Caco-2 (cell line): Measurements from ENCODE around the gene NOS3. TPM values are rescaled to one million over a fixed set of nuclear protein-coding genes. Genes with fewer than 3 reads are reported as not detected.

Experiments
- BruUV-seq: library from RNA; stranded (reverse); fragments of 400-500 nt; replicated peaks from 2 replicates; lab custom pipeline; 2021; lab: Mats Ljungman, UMichigan
- CTCF ChIA-PET: fragments of 300-600 bp; sonication (Branson Sonifier 250); formaldehyde crosslinking; loops from one replicate; lab custom pipeline; 2022; ENCODE audit warnings: antibody characterized with exemption; lab: Charles Lee
- POLR2A ChIA-PET: fragments of 300-600 bp; sonication (Branson Sonifier 250); formaldehyde crosslinking; loops from one replicate; lab custom pipeline; 2022; ENCODE audit warnings: antibody characterized with exemption; lab: Charles Lee
- DNase-seq, 2 experiments: peaks; one replicate each; pipeline versions ENCODE4 v3.0.0 to v3.0.0-alpha.2; 2020 to 2022
- H3K27me3 ChIP-seq: replicated peaks from 2 replicates; pipeline ENCODE4 v1.6.0; 2011; ENCODE audit warnings: low read length; ENCODE audit not compliant: control insufficient read depth, insufficient read depth
- H3K36me3 ChIP-seq: 2 replicates; pipeline ENCODE4 v1.5.1; 2011; ENCODE audit warnings: low read length; ENCODE audit not compliant: control insufficient read depth, insufficient read depth
- H3K4me1 ChIP-seq: fragments of 250-450 bp; sonication (Bioruptor Pico); 2 replicates; pipeline ENCODE4 v1.5.1; 2020; ENCODE audit warnings: mild to moderate bottlenecking
- H3K4me3 ChIP-seq: 2 replicates; pipeline ENCODE4 v1.5.1; 2011; ENCODE audit warnings: low read depth, mild to moderate bottlenecking, control low read depth, low read length
- H3K9me3 ChIP-seq: fragments of 250-450 bp; sonication (Bioruptor Pico); 2 replicates; pipeline ENCODE4 v1.5.1; 2020; ENCODE audit warnings: mild to moderate bottlenecking, moderate library complexity
- H3K27ac Mint-ChIP-seq: one replicate; pipeline ENCODE4 v1.8.0; 2022; ENCODE audit warnings: mixed read lengths; ENCODE audit not compliant: unreplicated experiment
- H3K27me3 Mint-ChIP-seq: one replicate; pipeline ENCODE4 v1.8.0; 2022; ENCODE audit warnings: mixed read lengths; ENCODE audit not compliant: insufficient read depth, unreplicated experiment
- H3K36me3 Mint-ChIP-seq: one replicate; pipeline ENCODE4 v1.8.0; 2022; ENCODE audit warnings: mild to moderate bottlenecking, mixed read lengths; ENCODE audit not compliant: insufficient read depth, unreplicated experiment
- H3K4me1 Mint-ChIP-seq: one replicate; pipeline ENCODE4 v1.8.0; 2022; ENCODE audit warnings: low read depth, mixed read lengths; ENCODE audit not compliant: unreplicated experiment
- H3K4me3 Mint-ChIP-seq: one replicate; pipeline ENCODE4 v1.8.0; 2022; ENCODE audit warnings: mild to moderate bottlenecking, moderate library complexity, mixed read lengths; ENCODE audit not compliant: unreplicated experiment
- H3K9me3 Mint-ChIP-seq: one replicate; pipeline ENCODE4 v1.8.0; 2022; ENCODE audit warnings: mixed read lengths; ENCODE audit not compliant: unreplicated experiment
- intact Hi-C: fragments of 100-400 bp; cut with micrococcal nuclease; formaldehyde crosslinking; loops from one replicate; pipeline ENCODE4 v1.10.0; 2022; ENCODE audit not compliant: unreplicated experiment
- total RNA-seq: library from RNA; stranded (reverse); gene quantifications from 2 replicates; pipeline ENCODE4 v1.2.3, GENCODE V29; 2022
- TF ChIP-seq, protein P1 (sequence below), 2 experiments: fragments of 200-600 bp in 1 of 2; IDR thresholded peaks; 1 replicate in 1 of 2; 2 replicates in 1 of 2; pipeline versions ENCODE4 v1.5.1 to v1.8.0; 2011 to 2022; ENCODE audit warnings: antibody characterized with exemption in 1 of 2, control low read depth in 1 of 2, inconsistent platforms in 1 of 2, low read depth in 1 of 2, low read length in 1 of 2, mild to moderate bottlenecking in 1 of 2, moderate library complexity in 1 of 2; ENCODE audit not compliant: insufficient read depth in 1 of 2, severe bottlenecking in 1 of 2, unreplicated experiment in 1 of 2

NOS3 gene
- total RNA-seq, 1 experiment from 2014 or later = 1.1 TPM

DNA sequence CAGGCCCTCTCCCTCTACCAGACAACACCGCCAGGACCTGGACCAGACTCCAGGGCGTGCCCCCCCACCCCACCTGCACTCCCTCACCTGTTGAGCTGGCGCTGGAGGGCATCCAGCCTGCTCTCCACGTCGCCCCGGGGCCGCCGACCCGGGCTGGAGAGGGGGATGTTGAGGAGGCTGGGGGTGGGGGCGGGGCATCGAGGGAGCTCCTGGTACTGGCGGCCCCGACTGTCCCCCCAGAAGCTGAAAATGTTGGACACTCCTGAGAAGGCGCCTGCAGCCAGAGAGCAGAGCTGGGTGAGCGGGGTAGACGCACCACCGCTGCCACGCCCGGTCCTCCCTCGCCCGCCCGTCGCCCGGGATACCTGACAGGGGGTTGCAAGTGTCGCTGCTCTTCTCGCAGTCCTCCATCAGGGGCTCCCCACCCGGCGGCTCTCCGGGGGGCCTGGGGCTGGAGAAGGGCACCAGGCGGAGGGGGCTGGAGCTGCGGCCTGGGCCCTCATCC, 43.5 kb upstream of the NOS3 start:
- no peak overlapping the region for H3K27ac Mint-ChIP-seq
- H3K4me1 Mint-ChIP-seq = no peaks in the 10 kb centered on the region
- no peaks in the 10 kb centered on the region for H3K36me3 Mint-ChIP-seq
- Histone ChIP-seq H3K27me3 (no peaks in the 10 kb centered on the region), H3K4me3 (no peak overlapping the region), H3K9me3 (no peaks in the 10 kb centered on the region), H3K4me1 (0 out of 2 replicates have a peak, but pooled peaks cover 4% of the 10 kb centered on the region), H3K36me3 (no peaks in the 10 kb centered on the region)
- CTCF ChIA-PET = no interaction called here
- no peak for DNase-seq
- H3K4me3 Mint-ChIP-seq = no peak overlapping the region
- no TSS peak for BruUV-seq
- intact Hi-C loops = no loop called here
- no peaks in the 10 kb centered on the region for H3K9me3 Mint-ChIP-seq
- TF ChIP-seq, protein P1, sequence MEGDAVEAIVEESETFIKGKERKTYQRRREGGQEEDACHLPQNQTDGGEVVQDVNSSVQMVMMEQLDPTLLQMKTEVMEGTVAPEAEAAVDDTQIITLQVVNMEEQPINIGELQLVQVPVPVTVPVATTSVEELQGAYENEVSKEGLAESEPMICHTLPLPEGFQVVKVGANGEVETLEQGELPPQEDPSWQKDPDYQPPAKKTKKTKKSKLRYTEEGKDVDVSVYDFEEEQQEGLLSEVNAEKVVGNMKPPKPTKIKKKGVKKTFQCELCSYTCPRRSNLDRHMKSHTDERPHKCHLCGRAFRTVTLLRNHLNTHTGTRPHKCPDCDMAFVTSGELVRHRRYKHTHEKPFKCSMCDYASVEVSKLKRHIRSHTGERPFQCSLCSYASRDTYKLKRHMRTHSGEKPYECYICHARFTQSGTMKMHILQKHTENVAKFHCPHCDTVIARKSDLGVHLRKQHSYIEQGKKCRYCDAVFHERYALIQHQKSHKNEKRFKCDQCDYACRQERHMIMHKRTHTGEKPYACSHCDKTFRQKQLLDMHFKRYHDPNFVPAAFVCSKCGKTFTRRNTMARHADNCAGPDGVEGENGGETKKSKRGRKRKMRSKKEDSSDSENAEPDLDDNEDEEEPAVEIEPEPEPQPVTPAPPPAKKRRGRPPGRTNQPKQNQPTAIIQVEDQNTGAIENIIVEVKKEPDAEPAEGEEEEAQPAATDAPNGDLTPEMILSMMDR (IDR thresholded peaks at IDR 0.05; ENCODE audit: insufficient read depth in 1 of 2, low read depth in 1 of 2, low read length in 1 of 2, severe bottlenecking in 1 of 2, unreplicated experiment in 1 of 2) = no peak
- H3K27me3 Mint-ChIP-seq = peaks cover 8% of the 10 kb centered on the region
- POLR2A ChIA-PET = no interaction called here

DNA sequence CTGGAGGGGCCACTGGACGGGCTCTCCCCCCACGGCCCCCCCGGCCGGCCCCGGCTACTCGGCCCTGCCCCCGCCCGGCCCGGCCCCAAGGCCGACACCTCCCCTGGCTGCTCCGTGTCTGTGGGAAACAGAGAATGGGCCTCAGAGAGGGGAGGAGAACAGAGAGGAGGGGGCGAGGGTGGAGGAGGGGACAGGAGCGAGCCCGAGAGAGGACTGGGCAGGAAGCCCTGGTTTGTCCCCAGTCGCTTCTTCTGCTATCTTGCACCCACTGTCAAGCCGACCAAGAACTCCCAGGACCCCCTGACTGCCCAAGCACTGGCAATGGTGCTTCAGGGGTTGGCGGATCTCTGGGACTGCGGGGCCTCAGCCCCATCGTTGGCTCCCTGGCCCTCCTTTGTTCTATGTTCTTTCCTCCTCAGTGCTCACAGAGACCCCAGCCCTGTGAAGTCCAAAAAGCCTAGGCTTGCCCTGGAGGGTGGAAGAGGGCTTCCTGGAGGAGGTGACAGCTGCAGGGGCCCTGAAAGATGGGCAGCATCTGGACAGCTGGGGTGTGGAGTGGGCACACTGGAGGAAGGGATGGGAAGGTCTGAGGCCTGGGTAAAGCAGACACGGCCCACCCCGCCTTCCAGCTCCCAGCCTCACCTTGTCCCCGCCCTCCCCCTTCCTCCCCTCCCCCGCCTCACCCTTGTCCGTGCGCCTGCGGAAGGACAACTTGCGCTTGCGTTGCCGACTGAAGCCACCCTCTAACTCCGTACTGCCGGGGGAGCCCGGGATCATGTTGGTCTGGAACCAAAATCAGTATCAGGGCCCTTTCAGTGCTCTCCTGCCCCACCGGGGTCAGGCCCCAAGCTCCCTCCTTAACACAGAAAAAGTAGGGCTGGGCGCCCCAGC, 42.8 kb upstream of the NOS3 start:
- Mint-ChIP-seq H3K4me3 (no peak overlapping the region), H3K9me3 (no peaks in the 10 kb centered on the region), H3K27ac (no peak overlapping the region), H3K27me3 (peaks cover 8% of the 10 kb centered on the region), H3K36me3 (no peaks in the 10 kb centered on the region), H3K4me1 (no peaks in the 10 kb centered on the region)
- Histone ChIP-seq H3K4me3 (no peak overlapping the region), H3K36me3 (no peaks in the 10 kb centered on the region), H3K27me3 (no peaks in the 10 kb centered on the region), H3K9me3 (no peaks in the 10 kb centered on the region), H3K4me1 (0 out of 2 replicates have a peak, but pooled peaks cover 4% of the 10 kb centered on the region)
- BruUV-seq = no TSS peak
- POLR2A ChIA-PET = no interaction called here
- no peak for DNase-seq
- TF ChIP-seq, protein P1 (IDR thresholded peaks at IDR 0.05; ENCODE audit: insufficient read depth in 1 of 2, low read depth in 1 of 2, low read length in 1 of 2, severe bottlenecking in 1 of 2, unreplicated experiment in 1 of 2) = no peak
- CTCF ChIA-PET = no interaction called here
- intact Hi-C loops = no loop called here

DNA sequence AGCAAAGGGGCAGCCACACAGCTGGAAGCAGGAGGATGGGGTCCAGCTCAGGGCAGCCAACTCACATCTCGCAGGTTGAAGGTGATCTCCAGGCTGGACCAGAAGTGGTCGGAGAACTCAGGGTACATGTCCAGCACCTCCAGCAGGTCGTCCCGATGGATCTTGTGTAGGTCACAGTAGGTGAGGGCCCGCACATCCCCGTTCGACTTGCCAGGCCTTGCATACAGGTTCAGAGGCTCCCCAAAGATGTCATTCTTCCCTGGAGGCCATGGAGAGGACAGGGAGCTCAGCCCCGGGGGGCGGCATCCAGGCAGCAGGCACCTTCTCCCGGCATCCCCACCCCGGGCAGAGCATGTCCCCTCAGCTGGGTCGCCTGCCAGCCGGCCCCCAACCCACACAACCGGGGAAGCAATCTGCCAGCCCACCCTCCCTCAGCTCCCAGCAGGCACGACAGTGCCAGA, 42.0 kb upstream of the NOS3 start:
- H3K27me3 ChIP-seq = no peaks in the 10 kb centered on the region
- Mint-ChIP-seq H3K9me3 (no peaks in the 10 kb centered on the region), H3K4me1 (no peaks in the 10 kb centered on the region), H3K27ac (no peak overlapping the region), H3K27me3 (peaks cover 8% of the 10 kb centered on the region), H3K4me3 (no peak overlapping the region), H3K36me3 (no peaks in the 10 kb centered on the region)
- H3K4me3 ChIP-seq = no peak overlapping the region
- TF ChIP-seq, protein P1 (IDR thresholded peaks at IDR 0.05; ENCODE audit: insufficient read depth in 1 of 2, low read depth in 1 of 2, low read length in 1 of 2, severe bottlenecking in 1 of 2, unreplicated experiment in 1 of 2) = no peak
- no TSS peak for BruUV-seq
- no peaks in the 10 kb centered on the region for H3K9me3 ChIP-seq
- intact Hi-C loops = no loop called here
- H3K36me3 ChIP-seq = no peaks in the 10 kb centered on the region
- ChIA-PET CTCF (no interaction called here), POLR2A (no interaction called here)
- no peak for DNase-seq
- H3K4me1 ChIP-seq = 0 out of 2 replicates have a peak, but pooled peaks cover 4% of the 10 kb centered on the region
